Panc1 (cell line): ENCODE measurements around the gene AHCY.
"Not testable (repeated sequence)": the region's sequence is repeated elsewhere in the genome, so short reads cannot be mapped to it uniquely, and the experiment has no call there.

Experiments used
- TCF7L2 ChIP-seq: IDR thresholded peaks from 2 replicates; pipeline ENCODE4 v1.6.1; 2011; ENCODE audit warnings: mild to moderate bottlenecking, low read depth, low read length, inconsistent platforms
- TF ChIP-seq, protein P1 (sequence below): fragments of 450-650 bp; IDR thresholded peaks from 2 replicates; pipeline ENCODE4 v1.5.1; 2017; ENCODE audit warnings: mild to moderate bottlenecking

GRCh38 chr20:34340726-34341125 lies 37.6 kb upstream of the AHCY start:
- TF ChIP-seq, protein P1, sequence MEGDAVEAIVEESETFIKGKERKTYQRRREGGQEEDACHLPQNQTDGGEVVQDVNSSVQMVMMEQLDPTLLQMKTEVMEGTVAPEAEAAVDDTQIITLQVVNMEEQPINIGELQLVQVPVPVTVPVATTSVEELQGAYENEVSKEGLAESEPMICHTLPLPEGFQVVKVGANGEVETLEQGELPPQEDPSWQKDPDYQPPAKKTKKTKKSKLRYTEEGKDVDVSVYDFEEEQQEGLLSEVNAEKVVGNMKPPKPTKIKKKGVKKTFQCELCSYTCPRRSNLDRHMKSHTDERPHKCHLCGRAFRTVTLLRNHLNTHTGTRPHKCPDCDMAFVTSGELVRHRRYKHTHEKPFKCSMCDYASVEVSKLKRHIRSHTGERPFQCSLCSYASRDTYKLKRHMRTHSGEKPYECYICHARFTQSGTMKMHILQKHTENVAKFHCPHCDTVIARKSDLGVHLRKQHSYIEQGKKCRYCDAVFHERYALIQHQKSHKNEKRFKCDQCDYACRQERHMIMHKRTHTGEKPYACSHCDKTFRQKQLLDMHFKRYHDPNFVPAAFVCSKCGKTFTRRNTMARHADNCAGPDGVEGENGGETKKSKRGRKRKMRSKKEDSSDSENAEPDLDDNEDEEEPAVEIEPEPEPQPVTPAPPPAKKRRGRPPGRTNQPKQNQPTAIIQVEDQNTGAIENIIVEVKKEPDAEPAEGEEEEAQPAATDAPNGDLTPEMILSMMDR: not testable (repeated sequence)
- TF ChIP-seq TCF7L2: not testable (repeated sequence)
